HG03097 (cell line): Measurements from ENCODE around the gene ZNF516.

Source experiments
- ATAC-seq: cut with Tn5 transposase; IDR thresholded peaks from one replicate; pipeline ENCODE4 v1.9.1; 2021; ENCODE audit not compliant: unreplicated experiment, low FRiP score

ZNF516 gene

DNA sequence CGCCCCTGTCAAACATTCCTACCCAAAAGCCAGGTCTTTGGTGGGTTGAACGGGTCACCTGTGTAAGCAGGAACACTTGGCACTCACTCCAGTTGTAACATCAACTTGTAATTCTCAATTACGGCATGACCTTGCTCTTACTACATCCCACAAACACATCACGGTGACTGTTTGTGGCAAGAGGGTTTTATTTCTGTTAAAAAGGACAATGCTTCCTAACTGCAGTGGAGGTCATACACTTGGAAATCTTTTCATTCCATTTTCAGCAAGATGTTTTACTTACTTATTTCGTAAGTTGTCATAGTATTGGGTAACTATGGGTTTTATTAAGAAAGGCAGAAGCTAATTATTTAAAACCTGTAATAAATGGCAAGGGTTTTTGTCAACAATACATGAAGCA, 126.1 kb downstream of the ZNF516 start:
- no peak for ATAC-seq

- ATAC-seq = no peak
Measured at GRCh38 chr18:76368271-76368670, 126.8 kb downstream of the ZNF516 start.

DNA sequence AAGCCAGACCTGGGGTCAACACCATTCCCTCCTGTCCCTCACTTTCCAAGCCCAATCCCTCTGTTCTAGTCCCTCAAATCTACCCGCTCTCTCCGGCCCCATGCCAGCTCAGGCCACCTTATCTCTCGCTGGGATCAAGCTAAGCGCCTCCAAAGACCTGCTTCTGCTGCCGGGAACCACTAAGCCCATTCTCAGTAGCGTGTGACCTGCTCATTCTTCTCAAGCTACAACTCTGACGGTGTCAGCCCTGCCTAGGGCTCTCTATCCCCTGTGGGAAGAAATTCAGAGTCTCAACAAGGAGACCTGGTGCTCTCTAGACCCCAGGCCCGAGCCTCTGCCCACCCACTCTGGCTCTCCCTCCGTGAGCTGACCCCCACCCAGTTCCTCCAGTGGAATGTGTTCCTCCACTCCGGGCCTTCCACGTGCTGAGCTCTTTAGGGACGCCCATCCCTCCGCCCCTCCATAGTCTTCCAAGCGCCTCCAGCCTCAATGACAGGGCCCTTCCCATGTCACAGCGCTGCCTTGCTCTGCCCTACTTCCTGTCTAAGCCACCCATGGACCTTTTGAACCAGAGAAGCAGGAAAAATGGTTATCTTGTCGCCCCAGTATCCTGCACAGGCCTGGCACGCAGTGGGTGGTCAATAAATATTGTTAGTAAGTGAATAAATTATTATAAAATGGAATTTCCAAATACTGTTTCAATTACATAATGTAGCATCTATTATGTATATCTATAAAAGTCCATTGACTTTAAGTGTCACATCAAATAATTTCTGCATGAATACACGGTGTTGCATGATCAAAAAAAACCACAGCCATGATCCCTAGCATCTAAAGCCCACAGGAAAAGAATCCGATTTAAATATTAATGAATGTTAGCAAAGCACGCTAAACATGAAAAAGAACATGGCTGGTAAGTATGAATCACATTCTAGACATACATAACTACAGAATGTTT, 127.6 kb downstream of the ZNF516 start:
- ATAC-seq = no peak

GRCh38 chr18:76365561-76365960, 129.5 kb downstream of the ZNF516 start:
- ATAC-seq = no peak

- ATAC-seq = peak; percentile 77
Measured at GRCh38 chr18:76364282-76365259, 130.5 kb downstream of the ZNF516 start.

GRCh38 chr18:76363436-76364120, 131.5 kb downstream of the ZNF516 start:
- ATAC-seq = no peak

- no peak for ATAC-seq
Measured at GRCh38 chr18:76362676-76363075, 132.4 kb downstream of the ZNF516 start.

- ATAC-seq = no peak
Measured at GRCh38 chr18:76361219-76361618, 133.8 kb downstream of the ZNF516 start.

GRCh38 chr18:76359909-76360308, 135.1 kb downstream of the ZNF516 start:
- ATAC-seq = no peak

DNA sequence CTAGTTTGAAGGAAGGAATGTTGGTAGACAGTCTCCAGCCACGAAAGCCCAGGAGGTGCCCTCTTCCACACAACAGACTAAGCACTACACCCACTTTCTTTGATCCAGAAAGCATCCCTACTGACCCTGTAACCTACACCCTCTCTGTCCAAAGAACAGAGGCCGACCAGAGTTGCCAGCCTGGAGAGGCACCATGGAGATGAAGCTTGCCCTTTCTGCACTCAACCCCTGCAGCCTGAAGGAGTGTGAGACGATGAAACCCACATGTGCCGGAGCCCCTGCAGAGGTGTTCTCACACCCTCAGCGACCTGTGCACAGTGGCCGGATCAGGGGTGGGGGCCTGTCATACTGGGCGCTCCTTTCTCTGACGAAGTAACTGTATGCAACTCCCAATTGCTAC, 136.3 kb downstream of the ZNF516 start:
- ATAC-seq = no peak

GRCh38 chr18:76357585-76358260, 137.3 kb downstream of the ZNF516 start:
- ATAC-seq = no peak

DNA sequence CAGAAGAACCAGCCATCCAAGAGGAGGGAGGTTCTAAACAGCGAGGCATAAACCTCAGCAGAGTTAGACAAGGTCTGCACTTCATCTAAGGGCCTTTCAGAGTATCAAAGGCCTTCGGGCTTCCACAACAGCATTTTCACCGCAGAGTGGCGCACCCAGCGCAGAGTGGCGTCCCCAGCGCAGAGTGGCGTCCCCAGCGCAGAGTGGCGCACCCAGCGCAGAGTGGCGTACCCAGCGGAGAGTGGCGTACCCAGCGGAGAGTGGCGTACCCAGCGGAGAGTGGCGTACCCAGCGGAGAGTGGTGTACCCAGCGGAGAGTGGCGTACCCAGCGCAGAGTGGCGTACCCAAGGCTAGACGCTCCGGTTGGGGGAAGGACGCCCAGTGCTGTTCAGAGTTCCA, 137.9 kb downstream of the ZNF516 start:
- no peak for ATAC-seq

DNA sequence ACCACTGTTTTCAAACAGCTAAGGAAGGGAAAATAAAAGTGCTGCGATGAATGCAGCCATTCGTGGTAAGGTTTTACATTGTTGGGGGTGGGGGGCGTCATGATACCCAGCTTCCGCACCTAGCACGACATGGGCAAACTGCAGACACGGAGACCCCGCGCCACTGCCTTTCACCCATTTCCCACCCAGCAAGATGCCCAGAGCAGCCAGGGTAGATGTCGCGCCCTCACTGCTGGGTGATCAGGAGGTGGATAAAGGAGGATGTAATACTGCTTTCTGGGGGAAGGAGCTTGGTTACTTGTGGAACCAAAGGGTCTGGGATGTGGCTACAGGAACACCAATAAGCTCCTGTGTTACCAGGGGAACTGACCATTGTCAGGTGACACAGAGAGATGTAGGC, 138.4 kb downstream of the ZNF516 start:
- no peak for ATAC-seq

DNA sequence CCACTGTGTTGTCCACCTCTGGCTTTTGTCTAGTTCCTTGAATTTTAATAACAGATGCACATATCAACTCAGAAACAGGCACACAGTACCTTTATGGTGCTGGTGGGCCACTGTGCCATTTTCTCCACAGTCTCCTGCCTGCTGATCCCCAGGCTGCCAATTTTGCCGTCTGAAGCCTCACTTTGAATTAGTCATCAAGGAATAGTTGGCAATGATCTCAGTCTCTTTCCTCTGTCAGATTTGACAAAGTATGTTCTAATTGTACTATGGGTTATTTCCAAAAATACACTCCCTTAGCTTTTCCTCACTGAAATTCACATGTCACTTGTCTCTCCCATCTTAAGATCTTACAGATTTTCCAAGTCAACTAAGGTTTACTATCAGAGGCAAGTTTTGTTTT, 140.7 kb downstream of the ZNF516 start:
- no peak for ATAC-seq

DNA sequence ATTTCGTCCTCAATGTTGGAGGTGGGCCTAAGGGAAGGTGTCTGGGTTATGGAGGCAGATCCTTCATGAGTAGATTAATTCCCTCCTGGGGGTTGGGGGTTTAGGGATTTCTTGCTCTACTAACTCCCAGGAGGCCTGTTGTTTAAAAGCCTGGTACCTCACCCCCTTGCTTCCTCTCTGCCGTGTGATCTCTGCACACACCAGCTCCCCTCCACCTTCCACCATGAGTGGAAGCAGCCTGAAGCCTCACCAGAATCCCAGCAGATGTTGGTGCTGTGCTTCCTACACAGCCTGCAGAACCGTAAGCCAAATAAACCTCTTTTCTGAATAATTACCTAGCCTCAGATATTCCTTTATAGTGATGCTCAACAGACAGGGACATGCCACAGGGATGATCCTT, 141.5 kb downstream of the ZNF516 start:
- no peak for ATAC-seq

- ATAC-seq = no peak
Measured at GRCh38 chr18:76353046-76353445, 142.0 kb downstream of the ZNF516 start.

DNA sequence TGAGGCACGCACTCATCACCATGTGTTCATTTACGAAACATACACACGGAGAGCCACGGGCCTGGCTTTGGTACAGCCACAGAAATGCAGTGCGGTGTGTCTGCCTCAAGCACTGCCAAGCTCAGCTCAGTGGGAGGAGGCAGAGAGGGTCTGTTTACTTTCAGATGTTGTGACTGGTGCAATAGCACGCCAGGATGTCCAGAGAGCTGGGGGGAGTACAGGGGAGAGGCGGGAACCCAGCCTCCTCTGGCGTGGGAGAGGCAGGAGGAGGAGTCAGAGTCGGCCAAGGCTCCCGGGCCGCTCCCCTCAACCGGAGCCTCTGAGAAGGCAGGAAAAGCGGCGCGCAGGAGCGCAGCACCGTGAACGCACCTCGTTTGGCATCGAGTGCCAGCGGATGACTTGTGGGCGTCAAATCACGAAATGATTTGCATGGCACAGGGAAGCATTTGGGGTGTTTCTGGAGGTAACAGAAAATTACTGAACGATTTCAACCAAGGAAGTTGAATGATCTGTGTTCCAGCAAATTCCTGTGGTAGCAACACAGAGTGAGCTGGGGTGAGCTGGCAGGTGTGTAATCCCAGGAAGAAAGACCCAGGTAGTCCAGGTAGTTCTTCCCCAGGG, 143.0 kb downstream of the ZNF516 start:
- ATAC-seq = no peak

GRCh38 chr18:76350134-76351025, 144.7 kb downstream of the ZNF516 start:
- no peak for ATAC-seq
